ENCODE measurements around the gene ANKLE2. TPM values are rescaled to one million over a fixed set of nuclear protein-coding genes. Genes with fewer than 3 reads are reported as not detected.

Gene ANKLE2
- total RNA-seq, 1 donor from 2014 or later = 59.1 TPM

- Histone ChIP-seq H3F3A (ENCODE audit: low read depth) (no peaks in the 10 kb centered on the region), H3K9me3 (ENCODE audit: low read depth) (no peaks in the 10 kb centered on the region), H2AFZ (replicated peaks) (no peak overlapping the region), H3K4me3 (no peak overlapping the region), H3K36me3 (peaks cover 3% of the 10 kb centered on the region), H3K9ac (no peak overlapping the region), H3K4me1 (no peaks in the 10 kb centered on the region), H3K4me2 (no peak overlapping the region), H4K20me1 (ENCODE audit: low read depth) (peaks cover 14% of the 10 kb centered on the region), H3K27me3 (no peaks in the 10 kb centered on the region), H3K27ac (no peak overlapping the region), H3K79me2 (ENCODE audit: low read depth) (peaks cover 41% of the 10 kb centered on the region)
- Mint-ChIP-seq H3K27me3 (ENCODE audit: insufficient read depth, low read depth) (peaks cover 2% of the 10 kb centered on the region), H3K9me3 (no peaks in the 10 kb centered on the region), H3K4me1 (no peaks in the 10 kb centered on the region), H3K36me3 (peaks cover 54% of the 10 kb centered on the region), H3K4me3 (no peak overlapping the region), H3K27ac (no peak overlapping the region)
- DNase-seq (ENCODE audit: low spot score) = no peak
- no peak for TF ChIP-seq EZH2phosphoT487 (IDR thresholded peaks at IDR 0.05)
- TF ChIP-seq EZH2 (IDR thresholded peaks at IDR 0.05) = no peak
- no peak for TF ChIP-seq CTCF (IDR thresholded peaks at IDR 0.05)
These were observed 15.0 kb downstream of the ANKLE2 start for GRCh38 chr12:132746613-132747012.

- Histone ChIP-seq H3K9ac (no peak overlapping the region), H2AFZ (replicated peaks) (no peak overlapping the region), H3K36me3 (peaks cover 3% of the 10 kb centered on the region), H3K9me3 (ENCODE audit: low read depth) (no peaks in the 10 kb centered on the region), H3K4me2 (no peak overlapping the region), H3K4me1 (no peaks in the 10 kb centered on the region), H3F3A (ENCODE audit: low read depth) (no peaks in the 10 kb centered on the region), H3K27me3 (no peaks in the 10 kb centered on the region), H3K27ac (no peak overlapping the region), H3K4me3 (no peak overlapping the region), H4K20me1 (ENCODE audit: low read depth) (peaks cover 12% of the 10 kb centered on the region), H3K79me2 (ENCODE audit: low read depth) (peaks cover 28% of the 10 kb centered on the region)
- H3K27me3 Mint-ChIP-seq (ENCODE audit: insufficient read depth, low read depth) = peaks cover 4% of the 10 kb centered on the region
- H3K27ac Mint-ChIP-seq = no peak overlapping the region
- DNase-seq (ENCODE audit: low spot score) = no peak
- no peak overlapping the region for H3K4me3 Mint-ChIP-seq
- no peaks in the 10 kb centered on the region for H3K9me3 Mint-ChIP-seq
- TF ChIP-seq EZH2 (IDR thresholded peaks at IDR 0.05) (no peak), CTCF (IDR thresholded peaks at IDR 0.05) (no peak), EZH2phosphoT487 (IDR thresholded peaks at IDR 0.05) (no peak)
- H3K36me3 Mint-ChIP-seq = peaks cover 75% of the 10 kb centered on the region
- no peaks in the 10 kb centered on the region for H3K4me1 Mint-ChIP-seq
These were observed 17.8 kb downstream of the ANKLE2 start for GRCh38 chr12:132743831-132744230.

- no peaks in the 10 kb centered on the region for H3K9me3 ChIP-seq (ENCODE audit: low read depth)
- Mint-ChIP-seq H3K27ac (no peak overlapping the region), H3K27me3 (ENCODE audit: insufficient read depth, low read depth) (peaks cover 2% of the 10 kb centered on the region), H3K9me3 (no peaks in the 10 kb centered on the region), H3K4me3 (no peak overlapping the region), H3K4me1 (no peaks in the 10 kb centered on the region), H3K36me3 (peaks cover 67% of the 10 kb centered on the region)
- H3K4me2 ChIP-seq = no peak overlapping the region
- H3F3A ChIP-seq (ENCODE audit: low read depth) = no peaks in the 10 kb centered on the region
- H3K27me3 ChIP-seq = no peaks in the 10 kb centered on the region
- TF ChIP-seq EZH2 (IDR thresholded peaks at IDR 0.05) (no peak), CTCF (IDR thresholded peaks at IDR 0.05) (no peak), EZH2phosphoT487 (IDR thresholded peaks at IDR 0.05) (no peak)
- DNase-seq (ENCODE audit: low spot score) = no peak
- H3K79me2 ChIP-seq (ENCODE audit: low read depth) = peaks cover 28% of the 10 kb centered on the region
- no peak overlapping the region for H3K9ac ChIP-seq
- H3K4me3 ChIP-seq = no peak overlapping the region
- no peaks in the 10 kb centered on the region for H3K4me1 ChIP-seq
- H4K20me1 ChIP-seq (ENCODE audit: low read depth) = peaks cover 12% of the 10 kb centered on the region
- H2AFZ ChIP-seq (replicated peaks) = no peak overlapping the region
- no peak overlapping the region for H3K27ac ChIP-seq
- H3K36me3 ChIP-seq = peaks cover 3% of the 10 kb centered on the region
These were observed 20.0 kb downstream of the ANKLE2 start for GRCh38 chr12:132741620-132742019.
